ENCODE data around the gene CIDEC. TPM values are rescaled to one million over a fixed set of nuclear protein-coding genes. Genes with fewer than 3 reads are reported as not detected.
A peak's percentile ranks its signal among the peaks of the same experiment; 100 is the strongest.
"Not testable (repeated sequence)": the region's sequence is repeated elsewhere in the genome, so short reads cannot be mapped to it uniquely, and the experiment has no call there.

CIDEC gene
- total RNA-seq, 1 donor from 2014 or later = 51.3 TPM

DNA sequence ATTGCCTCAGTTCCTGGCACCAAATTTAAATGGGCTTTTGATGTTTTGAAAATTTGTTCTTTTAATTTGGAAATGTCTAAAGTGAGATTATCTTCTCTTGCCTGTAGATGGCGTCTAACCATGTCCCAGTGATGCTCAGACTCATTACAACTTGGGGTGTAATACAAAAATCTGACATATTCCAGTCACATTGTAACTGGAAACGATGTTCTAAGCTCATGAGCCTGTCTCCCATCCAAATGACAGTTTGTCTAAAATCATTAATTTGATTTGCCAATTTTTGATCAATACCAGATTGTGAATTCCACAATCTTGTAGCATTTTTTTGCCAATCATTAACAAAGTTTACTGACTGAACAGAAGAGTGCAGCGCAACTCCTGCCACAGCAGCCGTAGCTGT, 31.2 kb downstream of the CIDEC start:
- TF ChIP-seq CTCF (IDR thresholded peaks at IDR 0.05) = peak in 2 of 3 experiments; percentile 41 to 54
- intact Hi-C loops (cut with DNase I); H3K9me3 ChIP-seq; H3K27ac ChIP-seq; DNase-seq (ENCODE audit: extremely low spot score in 2 of 2); H3K4me3 ChIP-seq; H3K4me1 ChIP-seq; H3K36me3 ChIP-seq; H3K27me3 ChIP-seq: not testable (repeated sequence)

DNA sequence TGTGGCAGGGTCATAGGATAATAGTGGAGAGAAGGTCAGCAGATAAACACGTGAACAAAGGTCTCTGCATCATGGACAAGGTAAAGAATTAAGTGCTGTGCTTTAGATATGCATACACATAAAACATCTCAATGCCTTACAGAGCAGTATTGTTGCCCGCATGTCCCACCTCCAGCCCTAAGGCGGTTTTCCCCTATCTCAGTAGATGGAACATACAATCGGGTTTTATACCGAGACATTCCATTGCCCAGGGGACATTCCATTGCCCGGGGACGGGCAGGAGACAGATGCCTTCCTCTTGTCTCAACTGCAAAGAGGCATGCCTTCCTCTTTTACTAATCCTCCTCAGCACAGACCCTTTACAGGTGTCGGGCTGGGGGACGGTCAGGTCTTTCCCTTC, 32.2 kb downstream of the CIDEC start:
- DNase-seq (ENCODE audit: extremely low spot score in 2 of 2); H3K36me3 ChIP-seq; H3K9me3 ChIP-seq; intact Hi-C loops (cut with DNase I); H3K4me3 ChIP-seq; H3K27ac ChIP-seq; H3K27me3 ChIP-seq: not testable (repeated sequence)
- H3K4me1 ChIP-seq = peaks cover 15% of the 10 kb centered on the region

GRCh38 chr3:9846931-9847488, 33.0 kb downstream of the CIDEC start:
- H3K36me3 ChIP-seq = no peaks in the 10 kb centered on the region
- no peak for DNase-seq (ENCODE audit: extremely low spot score in 2 of 2)
- H3K9me3 ChIP-seq = no peaks in the 10 kb centered on the region
- H3K27me3 ChIP-seq = no peaks in the 10 kb centered on the region
- intact Hi-C loops (cut with DNase I) = no loop called here
- TF ChIP-seq CTCF (IDR thresholded peaks at IDR 0.05) (no peak), POLR2AphosphoS5 (IDR thresholded peaks at IDR 0.05; ENCODE audit: insufficient read depth in 1 of 2, low read depth in 1 of 2) (no peak), POLR2A (IDR thresholded peaks at IDR 0.05) (no peak)
- peaks cover 22% of the 10 kb centered on the region for H3K4me1 ChIP-seq
- H3K4me3 ChIP-seq = no peak overlapping the region
- no peak overlapping the region for H3K27ac ChIP-seq

DNA sequence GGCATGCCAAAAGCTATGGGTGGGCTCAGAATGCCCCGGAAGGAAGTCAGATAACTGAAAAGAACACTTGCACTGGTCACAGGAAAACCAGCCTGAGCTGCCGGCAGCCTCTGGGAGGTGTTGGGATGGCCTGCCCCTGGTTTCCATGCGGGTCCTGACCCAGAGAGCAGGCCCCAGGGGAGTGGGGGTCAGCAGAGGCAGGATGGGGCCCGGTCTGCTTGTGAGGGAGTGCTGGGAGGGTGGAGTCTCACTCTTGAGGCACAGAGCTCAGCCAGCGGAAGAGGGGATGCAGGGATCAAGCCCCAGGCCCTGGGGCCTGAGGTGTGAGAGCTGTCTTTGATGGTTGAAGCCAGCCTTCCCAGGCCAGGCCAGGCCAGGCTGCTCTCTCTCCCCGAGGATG, 33.8 kb downstream of the CIDEC start:
- Histone ChIP-seq H3K4me1 (peaks cover 22% of the 10 kb centered on the region), H3K27ac (no peak overlapping the region), H3K9me3 (no peaks in the 10 kb centered on the region), H3K27me3 (no peaks in the 10 kb centered on the region), H3K4me3 (no peak overlapping the region), H3K36me3 (peaks cover 0 to 6% of the 10 kb centered on the region in 2 donors)
- DNase-seq (ENCODE audit: extremely low spot score in 2 of 2) = no peak
- no peak for TF ChIP-seq POLR2A (IDR thresholded peaks at IDR 0.05)
- TF ChIP-seq CTCF (IDR thresholded peaks at IDR 0.05) = no peak
- no peak for TF ChIP-seq POLR2AphosphoS5 (IDR thresholded peaks at IDR 0.05; ENCODE audit: insufficient read depth in 1 of 2, low read depth in 1 of 2)
- intact Hi-C loops (cut with DNase I) = no loop called here

DNA sequence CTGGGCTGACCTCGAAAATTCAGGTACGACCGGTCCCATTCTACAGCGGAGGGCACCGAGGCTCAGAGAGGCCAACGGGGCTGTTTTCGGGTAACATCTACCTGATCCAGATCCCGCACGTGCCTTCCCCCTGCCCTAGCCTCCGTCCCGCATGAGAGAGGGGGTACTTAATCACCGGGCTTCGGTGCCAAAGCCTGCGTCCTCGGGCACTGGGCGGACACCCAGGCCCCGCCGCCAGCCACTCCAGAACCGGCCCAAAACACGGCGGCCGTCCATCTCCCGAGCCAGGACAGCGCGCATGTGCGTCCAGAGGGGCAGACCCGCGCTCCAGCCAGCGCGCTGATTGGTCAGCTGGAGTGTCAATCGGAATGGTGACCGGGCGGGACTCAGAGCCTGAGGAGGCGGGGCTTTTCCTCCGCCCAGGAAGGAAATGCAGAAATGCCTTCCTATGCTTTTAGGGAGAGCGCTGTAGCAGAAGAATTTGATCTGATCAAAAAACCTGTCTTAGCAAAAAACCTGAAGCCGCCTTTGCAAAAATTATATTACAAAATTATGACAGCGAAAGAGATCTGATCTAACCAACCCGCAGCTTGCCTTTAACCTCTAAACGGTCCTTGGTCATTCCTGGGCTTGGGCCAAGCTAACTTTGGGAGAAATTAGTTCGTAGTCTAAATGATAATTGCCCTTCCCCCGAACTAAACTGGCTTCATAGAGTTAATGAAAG, 36.2 kb downstream of the CIDEC start, which contains the start of gene RPUSD3:
Gene RPUSD3 (minus strand): TSS at position 294 of the 724 bp plus-strand sequence. CDS start 18 bp downstream, at position 276.
- TF ChIP-seq CTCF (IDR thresholded peaks at IDR 0.05) (no peak), POLR2A (IDR thresholded peaks at IDR 0.05) (peak in 1 of 2 donors; percentile 61), POLR2AphosphoS5 (IDR thresholded peaks at IDR 0.05; ENCODE audit: insufficient read depth in 1 of 2, low read depth in 1 of 2) (peak; percentile 94 to 95)
- intact Hi-C loops (cut with DNase I) = loop anchor here (5.0 kb wide), 1 partner anchor 88 kb away; the partner anchor contains the start of gene CRELD1
- no peaks in the 10 kb centered on the region for H3K27me3 ChIP-seq
- no peaks in the 10 kb centered on the region for H3K9me3 ChIP-seq
- peak within 1 kb of the TSS; percentile 70 for H3K27ac ChIP-seq
- H3K36me3 ChIP-seq = peaks cover 0 to 23% of the 10 kb centered on the region in 2 donors
- peak within 1 kb of the TSS; percentile 69 to 83 for H3K4me3 ChIP-seq
- peak in 1 of 2 donors; percentile 96 for DNase-seq (ENCODE audit: extremely low spot score in 2 of 2)
- H3K4me1 ChIP-seq = peaks cover 22% of the 10 kb centered on the region
